Epithelial cell of prostate (primary cell): ENCODE measurements around the gene RIC1.
A peak's percentile ranks its signal among the peaks of the same experiment; 100 is the strongest.
"Not testable (repeated sequence)": the region's sequence is repeated elsewhere in the genome, so short reads cannot be mapped to it uniquely, and the experiment has no call there.

Source experiments
- DNase-seq: peaks from one replicate; pipeline ENCODE4 v3.0.0-alpha.2; 2011; ENCODE audit warnings: low read depth, low spot score
- H3K27ac ChIP-seq: fragments of 450-650 bp; 2 replicates; pipeline ENCODE4 v1.5.1; 2017; ENCODE audit warnings: mild to moderate bottlenecking

RIC1 gene

DNA sequence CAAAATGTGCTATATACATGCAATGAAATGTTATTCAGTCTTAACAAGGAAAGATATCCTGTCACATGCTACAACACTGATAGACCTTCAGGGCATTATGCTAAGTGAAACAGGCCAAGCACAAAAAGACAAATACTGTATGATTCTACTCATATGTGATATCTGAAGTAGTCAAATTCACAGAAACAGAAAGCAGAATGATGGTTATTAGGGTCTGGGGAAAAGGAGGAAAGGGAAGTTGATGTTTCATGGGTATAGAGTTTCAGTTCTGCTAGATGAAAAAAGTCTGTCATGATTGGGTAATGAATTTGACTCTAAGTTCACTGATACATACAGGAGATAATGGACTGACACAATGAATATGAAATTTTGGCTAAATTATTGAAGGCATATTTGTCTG is 11.2 kb upstream of the RIC1 start:
- no peak overlapping the region for H3K27ac ChIP-seq

GRCh38 chr9:5620494-5620893 is 8.4 kb upstream of the RIC1 start:
- no peak for DNase-seq
- H3K27ac ChIP-seq = peak overlapping the region; percentile 62

More for the DNA sequence above, 11.2 kb upstream of the RIC1 start:
- DNase-seq = no peak

DNA sequence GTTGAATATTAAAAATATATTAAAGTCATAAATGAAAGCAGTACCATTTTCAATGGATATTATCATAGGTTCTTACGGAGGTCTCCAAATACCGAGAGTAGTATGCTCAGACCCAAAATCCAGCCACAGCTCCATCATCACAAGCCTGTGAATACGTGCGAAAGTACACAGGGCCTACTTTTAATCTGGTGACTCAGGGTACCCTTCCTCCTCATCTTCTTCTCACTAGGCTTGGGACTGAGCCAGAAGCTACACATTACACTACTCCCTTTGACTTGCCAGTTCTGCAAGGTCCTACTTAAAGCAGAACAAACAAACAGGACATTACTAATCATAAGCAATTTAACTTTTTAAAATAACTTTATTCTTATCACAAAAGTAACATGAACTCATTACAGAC is 7.6 kb upstream of the RIC1 start:
- H3K27ac ChIP-seq = peak overlapping the region; percentile 62
- DNase-seq = peak; percentile 69

DNA sequence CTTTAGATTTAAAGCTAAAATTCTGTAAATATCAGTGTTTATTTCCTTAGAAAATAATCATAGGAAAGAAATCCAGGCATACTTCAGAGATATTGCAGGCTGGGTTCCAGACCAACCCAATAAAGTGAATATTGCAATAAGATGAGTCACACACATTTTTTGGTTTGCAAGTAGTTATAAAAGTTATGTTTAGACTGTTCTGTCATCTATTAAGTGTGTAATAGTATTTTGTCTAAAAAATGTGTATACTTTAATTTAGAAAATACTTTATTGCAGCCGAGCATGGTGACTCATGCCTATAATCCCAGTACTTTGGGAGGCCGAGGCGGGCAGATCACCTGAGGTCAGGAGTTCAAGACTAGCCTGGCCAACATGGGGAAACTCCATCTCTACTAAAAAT is 6.9 kb upstream of the RIC1 start:
- no peak for DNase-seq
- H3K27ac ChIP-seq = peak overlapping the region; percentile 62

DNA sequence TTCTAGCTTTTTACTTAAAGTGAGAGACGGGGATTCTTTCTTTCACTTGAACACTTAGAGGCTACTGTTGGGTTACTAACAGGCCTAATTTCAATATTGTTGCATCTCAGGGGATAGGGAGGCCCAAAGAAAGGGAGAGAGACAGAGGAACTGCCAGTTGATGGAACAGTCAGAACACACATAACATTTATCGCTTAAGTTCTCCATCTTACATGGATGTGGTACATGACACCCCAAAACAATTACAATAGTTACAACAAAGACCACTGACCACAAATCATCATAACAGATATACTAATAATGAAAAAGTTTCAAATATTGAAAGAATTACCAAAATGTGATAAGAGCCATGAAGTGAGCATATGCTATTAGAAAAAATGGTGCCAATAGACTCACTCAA is 4.3 kb upstream of the RIC1 start:
- no peak overlapping the region for H3K27ac ChIP-seq
- no peak for DNase-seq

GRCh38 chr9:5626727-5627634 is 1.9 kb upstream of the RIC1 start:
- H3K27ac ChIP-seq = peak overlapping the region; percentile 84
- no peak for DNase-seq

DNA sequence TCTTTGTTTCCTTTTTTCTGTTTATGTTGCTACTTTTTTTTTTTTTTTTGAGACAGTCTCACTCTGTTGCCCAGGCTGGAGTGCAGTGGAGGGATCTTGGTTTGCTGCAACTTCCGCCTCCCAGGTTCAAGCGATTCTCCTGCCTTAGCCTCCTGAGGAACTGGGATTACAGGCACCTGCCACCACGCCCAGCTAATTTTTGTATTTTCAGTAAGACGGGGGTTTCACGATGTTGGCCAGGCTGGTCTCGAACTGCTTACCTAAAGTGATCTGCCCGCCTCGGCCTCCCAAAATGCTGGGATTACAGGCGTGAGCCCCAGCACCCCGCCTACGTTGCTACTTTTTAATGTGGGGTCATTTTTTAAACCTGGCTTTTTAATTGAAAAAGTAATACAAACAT is 1.2 kb upstream of the RIC1 start:
- H3K27ac ChIP-seq = peak overlapping the region; percentile 84
- not testable (repeated sequence) for DNase-seq

- H3K27ac ChIP-seq = peak overlapping the region; percentile 84
- DNase-seq = no peak
These were observed 751 bp upstream of the RIC1 start for GRCh38 chr9:5628183-5628529.

DNA sequence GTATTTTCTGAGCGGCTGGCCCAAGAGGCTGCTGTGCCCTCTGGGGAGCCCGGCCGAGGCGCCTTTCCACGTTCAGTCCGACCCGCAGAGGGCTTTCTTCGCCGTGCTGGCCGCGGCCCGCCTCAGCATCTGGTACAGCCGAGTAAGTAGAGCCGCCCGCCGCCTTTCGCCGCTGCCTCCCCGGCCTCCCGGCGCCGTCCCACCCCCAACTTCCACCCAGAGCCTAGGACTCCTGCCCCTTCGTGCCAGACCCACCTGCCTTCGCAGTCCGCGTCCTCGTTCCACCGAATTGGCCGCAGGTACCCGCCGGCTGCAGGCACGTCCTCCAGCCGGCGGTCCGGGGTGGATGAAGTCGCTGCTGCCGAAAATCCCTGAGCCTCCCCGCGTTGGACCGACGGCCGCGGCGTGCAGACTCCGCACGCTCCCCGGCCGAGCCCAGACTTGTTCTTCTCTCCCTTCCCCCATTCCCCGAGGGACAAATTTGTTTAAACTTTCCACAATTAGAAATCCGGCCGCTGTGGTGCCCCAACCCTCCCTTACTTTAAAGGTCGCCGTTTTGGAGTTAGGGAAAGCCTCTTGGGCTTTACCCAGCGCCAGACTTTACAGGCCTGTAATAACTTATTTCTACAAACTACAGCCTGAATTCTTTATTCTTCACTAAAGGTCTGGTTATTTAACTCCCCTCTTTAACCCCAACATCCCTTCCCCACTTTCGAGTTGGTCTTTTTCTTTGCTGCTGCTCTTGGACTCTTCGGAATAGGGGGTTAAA is 589 bp downstream of the RIC1 start:
- H3K27ac ChIP-seq = peak overlapping the region; percentile 84

GRCh38 chr9:5630081-5630507 is 1.2 kb downstream of the RIC1 start:
- H3K27ac ChIP-seq = peak overlapping the region; percentile 84
- no peak for DNase-seq

More for the DNA sequence above, 589 bp downstream of the RIC1 start:
- DNase-seq = no peak

GRCh38 chr9:5631026-5631425 is 2.1 kb downstream of the RIC1 start:
- DNase-seq = no peak
- H3K27ac ChIP-seq = no peak overlapping the region

- no peak for DNase-seq
- H3K27ac ChIP-seq = peak overlapping the region; percentile 38
These were observed 3.6 kb downstream of the RIC1 start for GRCh38 chr9:5632540-5632939.

DNA sequence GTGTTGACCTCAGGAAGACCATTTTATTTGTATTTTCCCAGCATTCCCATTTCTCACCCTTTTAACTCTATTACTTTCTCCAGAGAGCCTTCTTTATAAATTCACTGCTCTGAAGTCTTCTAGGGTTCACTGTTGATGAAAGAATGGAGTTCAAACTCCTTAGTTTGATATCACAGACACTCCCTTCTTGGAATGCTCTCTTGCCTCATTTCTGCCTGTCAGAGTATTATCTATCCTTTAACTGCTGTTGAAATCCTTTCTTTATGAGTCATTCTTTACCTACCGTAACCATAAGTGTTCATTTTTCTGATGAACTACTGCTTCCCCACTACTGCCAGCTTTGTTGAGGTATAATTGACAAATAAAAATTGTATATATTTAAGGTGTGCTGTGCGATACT is 4.3 kb downstream of the RIC1 start:
- no peak for DNase-seq
- H3K27ac ChIP-seq = peak overlapping the region; percentile 38

- DNase-seq = no peak
- no peak overlapping the region for H3K27ac ChIP-seq
These were observed 6.5 kb downstream of the RIC1 start for GRCh38 chr9:5635390-5635789.

DNA sequence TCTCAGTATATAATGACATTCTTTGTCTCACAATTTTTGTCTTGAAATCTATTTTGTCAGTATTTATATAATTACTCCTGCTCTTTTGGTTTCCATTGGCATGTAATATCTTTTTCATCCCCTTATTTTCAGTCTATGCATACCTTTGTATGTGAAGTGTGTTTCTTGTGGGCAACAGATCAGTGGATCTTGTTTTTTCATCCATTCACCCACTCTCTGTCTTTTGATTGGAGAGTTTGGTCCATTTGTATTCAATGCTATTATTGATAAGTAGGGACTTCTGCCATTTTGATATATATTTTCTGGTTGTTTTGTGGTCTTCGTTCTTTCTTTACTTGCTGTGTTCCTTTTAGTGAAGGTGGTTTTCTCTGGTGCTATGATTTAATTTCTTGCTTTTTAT is 10.9 kb downstream of the RIC1 start:
- H3K27ac ChIP-seq = no peak overlapping the region
- DNase-seq = no peak

GRCh38 chr9:5642170-5642569 is 13.3 kb downstream of the RIC1 start:
- H3K27ac ChIP-seq = no peak overlapping the region
- no peak for DNase-seq

GRCh38 chr9:5643005-5643624 is 14.2 kb downstream of the RIC1 start:
- H3K27ac ChIP-seq = no peak overlapping the region
- no peak for DNase-seq

- no peak overlapping the region for H3K27ac ChIP-seq
- DNase-seq = no peak
These were observed 15.6 kb downstream of the RIC1 start for GRCh38 chr9:5644501-5644900.

DNA sequence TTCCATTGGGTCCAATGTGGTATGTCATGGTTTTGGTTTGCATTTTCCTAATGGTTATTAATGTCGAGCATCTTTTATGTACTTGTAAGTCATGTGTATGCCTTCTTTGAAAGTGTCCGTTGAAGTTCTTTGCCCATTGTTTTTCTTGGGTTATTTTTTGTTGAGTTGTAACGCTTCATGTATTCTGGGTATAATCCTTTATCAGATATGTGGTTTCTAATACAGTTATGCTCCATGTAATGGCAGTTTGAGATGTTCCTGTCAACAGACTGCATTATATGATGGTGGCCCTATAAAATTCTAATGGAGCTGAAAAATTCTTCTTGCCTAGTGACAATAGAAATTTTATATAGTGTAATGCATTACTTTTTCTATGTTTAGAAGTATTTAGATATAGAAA is 17.2 kb downstream of the RIC1 start:
- no peak overlapping the region for H3K27ac ChIP-seq
- no peak for DNase-seq

DNA sequence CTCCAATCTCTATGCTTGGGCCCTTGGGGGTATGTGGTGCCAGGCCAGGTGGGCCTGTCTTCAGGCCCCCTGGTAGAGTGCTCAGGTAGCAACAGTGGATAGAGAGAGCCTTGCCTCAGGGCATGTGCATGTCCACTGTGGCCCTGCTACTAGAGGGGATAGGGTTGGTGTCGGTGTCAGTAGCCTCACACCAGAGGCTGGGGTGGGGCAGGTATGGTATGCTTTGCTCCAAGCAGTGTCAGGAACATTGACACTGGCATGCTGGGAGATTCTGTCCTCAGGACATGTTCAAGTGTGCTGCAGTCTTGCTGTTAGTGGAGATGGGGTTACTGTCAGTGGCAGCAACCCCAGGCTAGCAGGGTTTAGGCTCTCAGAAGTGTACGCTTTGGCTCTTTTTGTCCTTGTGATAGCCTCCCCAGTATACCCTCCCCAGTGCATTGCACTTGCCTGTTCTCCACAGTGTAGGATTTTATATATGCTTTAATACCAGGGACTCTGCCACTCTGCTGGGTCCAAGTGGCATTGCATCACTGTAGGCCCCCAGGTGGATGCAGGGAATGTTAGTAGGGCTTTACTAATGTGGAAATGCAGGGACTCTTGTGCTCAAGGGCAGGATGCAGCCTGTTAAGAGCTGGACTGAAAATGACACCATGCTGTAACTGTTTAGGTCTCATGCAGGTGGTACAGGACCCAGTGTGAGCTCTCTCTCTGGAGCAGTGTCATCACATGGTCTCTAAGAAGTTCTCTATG is 21.6 kb downstream of the RIC1 start:
- H3K27ac ChIP-seq = no peak overlapping the region
- DNase-seq = no peak
